HFFc6 (cell line): ENCODE data around the gene CLSTN3. TPM values are rescaled to one million over a fixed set of nuclear protein-coding genes. Genes with fewer than 3 reads are reported as not detected.

ENCODE experiments used
- DNase-seq: peaks from one replicate; pipeline ENCODE4 v3.0.0-alpha.2; 2018
- H3K27ac Mint-ChIP-seq: 2 replicates; pipeline ENCODE4 v1.8.0; 2020; ENCODE audit warnings: mild to moderate bottlenecking, mixed read lengths
- H3K27me3 Mint-ChIP-seq: 2 replicates; pipeline ENCODE4 v1.8.0; 2021; ENCODE audit warnings: mild to moderate bottlenecking, moderate library complexity, mixed read lengths; ENCODE audit not compliant: insufficient read depth
- H3K36me3 Mint-ChIP-seq: 2 replicates; pipeline ENCODE4 v1.8.0; 2021; ENCODE audit warnings: low read depth, mixed read lengths
- H3K4me1 Mint-ChIP-seq: 2 replicates; pipeline ENCODE4 v1.8.0; 2020; ENCODE audit warnings: low read depth, mixed read lengths
- H3K4me3 Mint-ChIP-seq: 2 replicates; pipeline ENCODE4 v1.8.0; 2020; ENCODE audit warnings: mild to moderate bottlenecking, moderate library complexity, mixed read lengths
- H3K9me3 Mint-ChIP-seq: 2 replicates; pipeline ENCODE4 v1.8.0; 2020; ENCODE audit warnings: mild to moderate bottlenecking, mixed read lengths
- total RNA-seq, 6 experiments: library from RNA; stranded (reverse); fragmentation: NEBNext Ultra II Directional; extraction: Animal tissue kit (Norgen Biotek cat#: 25700); gene quantifications; 2 replicates in 1 of 6; 3 replicates in 5 of 6; pipeline ENCODE4 v1.2.3, GENCODE V29; 2021
- TF ChIP-seq, protein P1 (sequence below): fragments of 200-600 bp; sonication (generic); IDR thresholded peaks from 2 replicates; pipeline ENCODE4 v1.5.0; 2021; ENCODE audit warnings: antibody characterized with exemption, mild to moderate bottlenecking

CLSTN3 gene
- total RNA-seq, 6 experiments from 2014 or later, result 10.4 to 15.5 (median 13.7) TPM

DNA sequence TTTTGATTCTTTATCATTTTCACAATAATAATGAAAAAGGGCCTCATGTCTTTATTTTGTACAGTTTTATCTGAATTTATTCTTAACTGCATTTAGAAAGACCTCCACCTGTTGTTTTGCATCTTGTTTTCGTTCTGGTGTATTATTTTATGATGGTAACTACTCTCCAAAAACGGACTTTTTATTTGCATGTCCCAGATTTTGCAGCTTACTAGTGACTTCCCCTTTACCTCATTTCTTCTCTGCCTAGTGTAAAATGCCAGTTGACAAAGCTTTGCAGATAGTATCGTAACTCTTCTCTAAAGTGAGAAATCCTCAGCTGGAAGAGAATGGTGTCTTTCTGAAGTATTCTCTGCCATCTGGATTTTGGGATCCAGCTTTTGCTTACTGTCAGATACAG lies 76.5 kb downstream of the CLSTN3 start:
- Mint-ChIP-seq H3K36me3 (peaks cover 50% of the 10 kb centered on the region), H3K4me1 (no peaks in the 10 kb centered on the region), H3K27me3 (no peaks in the 10 kb centered on the region), H3K9me3 (no peaks in the 10 kb centered on the region), H3K27ac (no peak overlapping the region), H3K4me3 (no peak overlapping the region)
- TF ChIP-seq, protein P1, sequence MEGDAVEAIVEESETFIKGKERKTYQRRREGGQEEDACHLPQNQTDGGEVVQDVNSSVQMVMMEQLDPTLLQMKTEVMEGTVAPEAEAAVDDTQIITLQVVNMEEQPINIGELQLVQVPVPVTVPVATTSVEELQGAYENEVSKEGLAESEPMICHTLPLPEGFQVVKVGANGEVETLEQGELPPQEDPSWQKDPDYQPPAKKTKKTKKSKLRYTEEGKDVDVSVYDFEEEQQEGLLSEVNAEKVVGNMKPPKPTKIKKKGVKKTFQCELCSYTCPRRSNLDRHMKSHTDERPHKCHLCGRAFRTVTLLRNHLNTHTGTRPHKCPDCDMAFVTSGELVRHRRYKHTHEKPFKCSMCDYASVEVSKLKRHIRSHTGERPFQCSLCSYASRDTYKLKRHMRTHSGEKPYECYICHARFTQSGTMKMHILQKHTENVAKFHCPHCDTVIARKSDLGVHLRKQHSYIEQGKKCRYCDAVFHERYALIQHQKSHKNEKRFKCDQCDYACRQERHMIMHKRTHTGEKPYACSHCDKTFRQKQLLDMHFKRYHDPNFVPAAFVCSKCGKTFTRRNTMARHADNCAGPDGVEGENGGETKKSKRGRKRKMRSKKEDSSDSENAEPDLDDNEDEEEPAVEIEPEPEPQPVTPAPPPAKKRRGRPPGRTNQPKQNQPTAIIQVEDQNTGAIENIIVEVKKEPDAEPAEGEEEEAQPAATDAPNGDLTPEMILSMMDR, result no peak
- DNase-seq, result no peak

DNA sequence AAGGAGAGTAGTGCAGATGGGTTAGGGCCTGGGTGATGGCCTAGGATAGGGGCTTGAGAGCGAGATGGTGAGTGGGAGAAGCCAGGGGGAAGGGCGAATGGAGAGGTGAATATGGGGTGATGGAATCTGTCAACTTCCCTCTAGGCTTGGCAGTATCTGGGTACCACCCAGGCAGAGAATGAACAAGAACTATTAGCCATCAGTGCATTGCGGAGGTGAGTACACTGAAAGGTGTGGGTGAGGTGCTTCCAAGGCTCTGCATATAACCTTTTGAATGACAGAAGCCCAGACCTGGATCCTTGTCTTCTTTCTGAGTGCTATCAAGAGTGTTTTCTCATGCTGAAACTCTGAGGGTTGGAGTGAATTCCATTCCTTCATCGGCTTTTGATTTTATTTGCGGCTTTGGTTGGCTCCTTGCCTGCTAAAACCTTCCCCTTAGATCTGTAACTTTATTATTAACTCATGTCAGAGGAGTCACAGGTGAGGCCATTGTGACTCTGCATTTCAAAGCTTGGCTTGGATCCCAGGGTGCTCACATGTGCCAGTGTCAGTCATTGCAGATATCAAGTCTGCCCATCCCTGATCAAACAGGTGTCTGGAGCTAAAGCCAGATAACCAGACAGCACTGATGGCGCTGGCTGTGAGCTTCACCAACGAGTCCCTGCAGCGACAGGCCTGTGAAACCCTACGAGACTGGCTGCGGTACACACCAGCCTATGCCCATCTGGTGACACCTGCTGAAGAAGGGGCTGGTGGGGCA lies 77.9 kb downstream of the CLSTN3 start:
- no peak overlapping the region for H3K4me3 Mint-ChIP-seq

More for the DNA sequence above, 77.9 kb downstream of the CLSTN3 start:
- no peak for DNase-seq
- TF ChIP-seq, protein P1, result no peak
- peaks cover 49% of the 10 kb centered on the region for H3K36me3 Mint-ChIP-seq
- peaks cover 6% of the 10 kb centered on the region for H3K9me3 Mint-ChIP-seq
- H3K4me1 Mint-ChIP-seq, result no peaks in the 10 kb centered on the region
- H3K27ac Mint-ChIP-seq, result no peak overlapping the region
- no peaks in the 10 kb centered on the region for H3K27me3 Mint-ChIP-seq

Other genes starting within 250 kb of the CLSTN3 start
- gene LRRC23, start 225.5 kb upstream of the CLSTN3 start, total RNA-seq, result 1 to 10 TPM; 5.5 to 7.9 (median 6.6) TPM
- 10 to 100 TPM; 18.9 to 26.9 (median 24.7) TPM for gene ENO2, start 215.8 kb upstream of the CLSTN3 start, total RNA-seq
- 100 to 1,000 TPM in 4 of 6 experiments, 10 to 100 TPM in 2; 96.8 to 120 (median 107) TPM for gene ATN1, start 202.4 kb upstream of the CLSTN3 start, total RNA-seq
- not detected for gene RNU7-1, start 186.6 kb upstream of the CLSTN3 start, total RNA-seq
- gene C12orf57, start 186.3 kb upstream of the CLSTN3 start, total RNA-seq, result 100 to 1,000 TPM; 115 to 131 (median 123) TPM
- not detected for gene PTPN6, start 179.0 kb upstream of the CLSTN3 start, total RNA-seq
- gene PHB2, start 159.7 kb upstream of the CLSTN3 start, total RNA-seq, result 100 to 1,000 TPM; 160 to 198 (median 182) TPM
- gene EMG1, start 159.5 kb upstream of the CLSTN3 start, total RNA-seq, result 10 to 100 TPM; 64.9 to 83.7 (median 75.6) TPM
- 10 to 100 TPM; 17.4 to 28.4 (median 21.6) TPM for gene LPCAT3, start 111.9 kb upstream of the CLSTN3 start, total RNA-seq
- 10 to 100 TPM; 21.9 to 30.8 (median 30.2) TPM for gene C1S, start 69.7 kb upstream of the CLSTN3 start, total RNA-seq
- 10 to 100 TPM in 5 of 6 experiments, 1 to 10 TPM in 1; 9.3 to 43.4 (median 36.0) TPM for gene C1R, start 37.9 kb upstream of the CLSTN3 start, total RNA-seq
- 10 to 100 TPM in 5 of 6 experiments, 1 to 10 TPM in 1; 8.5 to 20.0 (median 15.8) TPM for gene C1RL, start 21.2 kb upstream of the CLSTN3 start, total RNA-seq
- gene RBP5, start 1.5 kb upstream of the CLSTN3 start, total RNA-seq, result not detected
- 10 to 100 TPM; 19.8 to 24.4 (median 22.2) TPM for gene PEX5, start 59.3 kb downstream of the CLSTN3 start, total RNA-seq
- gene ACSM4, start 173.7 kb downstream of the CLSTN3 start, total RNA-seq, result not detected